ENCODE results near the gene G3BP2. TPM values are rescaled to one million over a fixed set of nuclear protein-coding genes. Genes with fewer than 3 reads are reported as not detected.
A peak's percentile ranks its signal among the peaks of the same experiment; 100 is the strongest.

The G3BP2 gene
- total RNA-seq, 1 donor from 2014 or later: 161 TPM

- Mint-ChIP-seq H3K27ac (ENCODE audit: unreplicated experiment) (peak overlapping the region; percentile 57), H3K9me3 (ENCODE audit: low read depth) (no peaks in the 10 kb centered on the region), H3K27me3 (ENCODE audit: low read depth) (no peaks in the 10 kb centered on the region), H3K4me1 (ENCODE audit: low read depth) (peaks cover 16% of the 10 kb centered on the region), H3K36me3 (ENCODE audit: low read depth) (no peaks in the 10 kb centered on the region), H3K4me3 (ENCODE audit: unreplicated experiment) (peak overlapping the region; percentile 91)
- TF ChIP-seq CTCF (IDR thresholded peaks at IDR 0.05): no peak
- no peak for DNase-seq (ENCODE audit: low spot score)
Observed at GRCh38 chr4:75630937-75631329, 42.3 kb downstream of the G3BP2 start.

GRCh38 chr4:75630174-75630936 is 42.9 kb downstream of the G3BP2 start, which contains the start of gene CDKL2:
CDKL2 (minus strand) TSS chr4:75630528; CDS start chr4:75625988, 4,540 bp downstream.
- Mint-ChIP-seq H3K36me3 (ENCODE audit: low read depth) (no peaks in the 10 kb centered on the region), H3K27ac (ENCODE audit: unreplicated experiment) (peak within 1 kb of the TSS; percentile 85), H3K4me3 (ENCODE audit: unreplicated experiment) (peak within 1 kb of the TSS; percentile 91), H3K27me3 (ENCODE audit: low read depth) (no peaks in the 10 kb centered on the region), H3K9me3 (ENCODE audit: low read depth) (no peaks in the 10 kb centered on the region), H3K4me1 (ENCODE audit: low read depth) (peaks cover 16% of the 10 kb centered on the region)
- TF ChIP-seq CTCF (IDR thresholded peaks at IDR 0.05): no peak
- no peak for DNase-seq (ENCODE audit: low spot score)

GRCh38 chr4:75629239-75629638 is 44.0 kb downstream of the G3BP2 start:
- Mint-ChIP-seq H3K27ac (ENCODE audit: unreplicated experiment) (no peak overlapping the region), H3K4me3 (ENCODE audit: unreplicated experiment) (peak overlapping the region; percentile 40), H3K27me3 (ENCODE audit: low read depth) (no peaks in the 10 kb centered on the region), H3K9me3 (ENCODE audit: low read depth) (no peaks in the 10 kb centered on the region), H3K4me1 (ENCODE audit: low read depth) (peaks cover 16% of the 10 kb centered on the region), H3K36me3 (ENCODE audit: low read depth) (no peaks in the 10 kb centered on the region)
- DNase-seq (ENCODE audit: low spot score): no peak
- no peak for TF ChIP-seq CTCF (IDR thresholded peaks at IDR 0.05)

GRCh38 chr4:75623026-75623425 is 50.2 kb downstream of the G3BP2 start:
- TF ChIP-seq CTCF (IDR thresholded peaks at IDR 0.05): no peak
- peaks cover 3% of the 10 kb centered on the region for H3K9me3 Mint-ChIP-seq (ENCODE audit: low read depth)
- H3K36me3 Mint-ChIP-seq (ENCODE audit: low read depth): peaks cover 3% of the 10 kb centered on the region
- H3K27ac Mint-ChIP-seq (ENCODE audit: unreplicated experiment): peak overlapping the region; percentile 1
- no peak for DNase-seq (ENCODE audit: low spot score)
- H3K4me3 Mint-ChIP-seq (ENCODE audit: unreplicated experiment): no peak overlapping the region
- no peaks in the 10 kb centered on the region for H3K4me1 Mint-ChIP-seq (ENCODE audit: low read depth)
- H3K27me3 Mint-ChIP-seq (ENCODE audit: low read depth): no peaks in the 10 kb centered on the region

GRCh38 chr4:75621715-75622114 is 51.5 kb downstream of the G3BP2 start:
- Mint-ChIP-seq H3K4me3 (ENCODE audit: unreplicated experiment) (no peak overlapping the region), H3K27ac (ENCODE audit: unreplicated experiment) (no peak overlapping the region), H3K9me3 (ENCODE audit: low read depth) (peaks cover 3% of the 10 kb centered on the region), H3K27me3 (ENCODE audit: low read depth) (no peaks in the 10 kb centered on the region), H3K4me1 (ENCODE audit: low read depth) (no peaks in the 10 kb centered on the region), H3K36me3 (ENCODE audit: low read depth) (peaks cover 4% of the 10 kb centered on the region)
- DNase-seq (ENCODE audit: low spot score): no peak
- TF ChIP-seq CTCF (IDR thresholded peaks at IDR 0.05): no peak
